H9 (cell line): Measurements from ENCODE around the gene LRCOL1. TPM values are rescaled to one million over a fixed set of nuclear protein-coding genes. Genes with fewer than 3 reads are reported as not detected.

Experiments
- DNase-seq: peaks from one replicate; pipeline ENCODE4 v3.0.0-alpha.2; 2017
- H2AFZ ChIP-seq: one replicate; pipeline ENCODE4 v1.6.1; 2013; ENCODE audit warnings: mild to moderate bottlenecking, low read length, control low read depth, moderate library complexity
- H2AK5ac ChIP-seq: 2 replicates; pipeline ENCODE4 v1.6.1; 2013; ENCODE audit warnings: low read length, control low read depth, mixed read lengths; ENCODE audit not compliant: insufficient read length
- H2BK120ac ChIP-seq: one replicate; pipeline ENCODE4 v1.6.1; 2013; ENCODE audit warnings: low read depth, mild to moderate bottlenecking, low read length, control low read depth, inconsistent platforms; ENCODE audit not compliant: poor library complexity, severe bottlenecking
- H2BK12ac ChIP-seq: 2 replicates; pipeline ENCODE4 v1.6.1; 2013; ENCODE audit warnings: low read length, control low read depth, mixed read lengths, low read depth; ENCODE audit not compliant: insufficient read length
- H2BK15ac ChIP-seq: 2 replicates; pipeline ENCODE4 v1.6.1; 2013; ENCODE audit warnings: low read depth, low read length, control low read depth
- H2BK20ac ChIP-seq: one replicate; pipeline ENCODE4 v1.6.1; 2013; ENCODE audit warnings: low read depth, mild to moderate bottlenecking, low read length, control low read depth, inconsistent platforms; ENCODE audit not compliant: poor library complexity, severe bottlenecking
- H2BK5ac ChIP-seq: 2 replicates; pipeline ENCODE4 v1.6.1; 2013; ENCODE audit warnings: low read length, control low read depth, mixed read lengths; ENCODE audit not compliant: insufficient read length
- H3K14ac ChIP-seq: 2 replicates; pipeline ENCODE4 v1.6.1; 2013; ENCODE audit warnings: low read length, control low read depth; ENCODE audit not compliant: insufficient read depth
- H3K18ac ChIP-seq: 2 replicates; pipeline ENCODE4 v1.6.1; 2013; ENCODE audit warnings: low read depth, mild to moderate bottlenecking, mixed read lengths, low read length, control low read depth; ENCODE audit not compliant: insufficient read length
- H3K23ac ChIP-seq: 2 replicates; pipeline ENCODE4 v1.6.1; 2013; ENCODE audit warnings: low read length, control low read depth, mixed read lengths, low read depth; ENCODE audit not compliant: insufficient read length
- H3K23me2 ChIP-seq: 2 replicates; pipeline ENCODE4 v1.6.1; 2013; ENCODE audit warnings: low read depth, mild to moderate bottlenecking, mixed read lengths, low read length, control low read depth; ENCODE audit not compliant: insufficient read length, poor library complexity, severe bottlenecking
- H3K27ac ChIP-seq: 2 replicates; pipeline ENCODE4 v1.5.1; 2013; ENCODE audit warnings: low read length, control low read depth, mixed read lengths, low read depth; ENCODE audit not compliant: insufficient read length
- H3K27me3 ChIP-seq: 2 replicates; pipeline ENCODE4 v1.6.1; 2013; ENCODE audit warnings: low read length, control low read depth, inconsistent platforms; ENCODE audit not compliant: insufficient read depth
- H3K4ac ChIP-seq: 2 replicates; pipeline ENCODE4 v1.6.1; 2013; ENCODE audit warnings: low read depth, mild to moderate bottlenecking, control low read depth, inconsistent platforms, low read length, moderate library complexity
- H3K4me1 ChIP-seq: 2 replicates; pipeline ENCODE4 v1.6.1; 2013; ENCODE audit warnings: low read length, control low read depth, inconsistent platforms; ENCODE audit not compliant: insufficient read depth
- H3K4me2 ChIP-seq: 2 replicates; pipeline ENCODE4 v1.6.1; 2013; ENCODE audit warnings: low read length, control low read depth, mixed read lengths; ENCODE audit not compliant: insufficient read length, insufficient read depth
- H3K56ac ChIP-seq: 2 replicates; pipeline ENCODE4 v1.6.1; 2013; ENCODE audit warnings: low read depth, mild to moderate bottlenecking, mixed read lengths, low read length, control low read depth; ENCODE audit not compliant: insufficient read length
- H3K79me1 ChIP-seq: 2 replicates; pipeline ENCODE4 v1.6.1; 2013; ENCODE audit warnings: low read depth, mild to moderate bottlenecking, moderate library complexity, low read length, control low read depth, inconsistent platforms; ENCODE audit not compliant: insufficient read depth, poor library complexity, severe bottlenecking
- H3K79me2 ChIP-seq: 2 replicates; pipeline ENCODE4 v1.6.1; 2013; ENCODE audit warnings: low read length, control low read depth, inconsistent platforms; ENCODE audit not compliant: insufficient read depth
- H3K9ac ChIP-seq: 2 replicates; pipeline ENCODE4 v1.6.1; 2013; ENCODE audit warnings: low read length, control low read depth, mixed read lengths; ENCODE audit not compliant: insufficient read length; ENCODE audit errors: extremely low read depth
- H3K9me3 ChIP-seq: one replicate; pipeline ENCODE4 v1.6.1; 2013; ENCODE audit warnings: low read depth, low read length, inconsistent platforms; ENCODE audit not compliant: control insufficient read depth
- H3T11ph ChIP-seq: one replicate; pipeline ENCODE4 v1.6.1; 2013; ENCODE audit warnings: mild to moderate bottlenecking, low read length, control low read depth, inconsistent platforms
- H4K20me1 ChIP-seq: one replicate; pipeline ENCODE4 v1.6.1; 2013; ENCODE audit not compliant: control insufficient read depth, insufficient read length, insufficient read depth
- H4K5ac ChIP-seq: 2 replicates; pipeline ENCODE4 v1.6.1; 2013; ENCODE audit warnings: low read depth, mild to moderate bottlenecking, mixed read lengths, low read length, control low read depth; ENCODE audit not compliant: insufficient read length
- H4K8ac ChIP-seq: replicated peaks from 2 replicates; pipeline ENCODE4 v1.6.1; 2013; ENCODE audit warnings: low read length, control low read depth, mixed read lengths, low read depth; ENCODE audit not compliant: insufficient read length
- H4K91ac ChIP-seq: 2 replicates; pipeline ENCODE4 v1.6.1; 2013; ENCODE audit warnings: low read depth, mild to moderate bottlenecking, moderate library complexity, mixed read lengths, low read length, control low read depth; ENCODE audit not compliant: insufficient read length
- H3K27ac Mint-ChIP-seq, 3 experiments: 2 replicates in 2 of 3; 3 replicates in 1 of 3; pipeline ENCODE4 v1.8.0; 2020 to 2021; ENCODE audit warnings: mixed read lengths in 3 of 3, mild to moderate bottlenecking in 1 of 3, moderate library complexity in 1 of 3
- H3K27me3 Mint-ChIP-seq: 2 replicates; pipeline ENCODE4 v1.8.0; 2021; ENCODE audit warnings: low read depth, mild to moderate bottlenecking, moderate library complexity, mixed read lengths
- H3K36me3 Mint-ChIP-seq, 3 experiments: 2 replicates in 2 of 3; 3 replicates in 1 of 3; pipeline ENCODE4 v1.8.0; 2020 to 2021; ENCODE audit warnings: low read depth in 3 of 3, mixed read lengths in 3 of 3; ENCODE audit not compliant: insufficient read depth in 1 of 3
- H3K4me1 Mint-ChIP-seq, 2 experiments: 2 replicates each; pipeline ENCODE4 v1.8.0; 2020; ENCODE audit warnings: mixed read lengths in 2 of 2
- H3K4me3 Mint-ChIP-seq, 2 experiments: 2 replicates in 1 of 2; 3 replicates in 1 of 2; pipeline ENCODE4 v1.8.0; 2020 to 2021; ENCODE audit warnings: mild to moderate bottlenecking in 2 of 2, mixed read lengths in 2 of 2, moderate library complexity in 1 of 2
- H3K9me3 Mint-ChIP-seq, 2 experiments: 2 replicates in 1 of 2; 3 replicates in 1 of 2; pipeline ENCODE4 v1.8.0; 2020; ENCODE audit warnings: mild to moderate bottlenecking in 2 of 2, mixed read lengths in 2 of 2, moderate library complexity in 1 of 2
- CTCF ChIP-seq: fragments of 200-600 bp; sonication (generic); conservative IDR thresholded peaks from 3 replicates; pipeline ENCODE4 v1.8.0; 2021; ENCODE audit warnings: antibody characterized with exemption, mild to moderate bottlenecking
- WGBS: extraction: QIAGEN DNeasy Blood & Tissue Kit; methylation state at CpG from one replicate; pipeline ENCODE4 v1.1.7; 2013; ENCODE audit warnings: missing lambda C conversion rate, low lambda C conversion rate, mixed read lengths; ENCODE audit not compliant: insufficient read length; ENCODE audit errors: extremely low coverage; 5-methylcytosine and 5-hydroxymethylcytosine counted together
- total RNA-seq: library from RNA; stranded (reverse); gene quantifications from 2 replicates; pipeline ENCODE4 v1.2.1, GENCODE V29; 2021

The LRCOL1 gene
- total RNA-seq, 1 experiment from 2014 or later: not detected

- WGBS: no CpG with 5 or more reads among the region's 45 CpGs
- Histone ChIP-seq H3K56ac (no peak overlapping the region), H3K9me3 (no peaks in the 10 kb centered on the region), H3K4ac (no peak overlapping the region), H3K27ac (no peak overlapping the region), H2BK15ac (no peak overlapping the region), H3K4me1 (no peaks in the 10 kb centered on the region), H2AFZ (no peak overlapping the region), H2BK120ac (no peak overlapping the region), H3T11ph (no peak overlapping the region), H3K14ac (no peak overlapping the region), H3K18ac (no peak overlapping the region), H3K79me2 (no peaks in the 10 kb centered on the region), H4K91ac (no peak overlapping the region), H3K27me3 (peaks cover 35% of the 10 kb centered on the region; the same call in 1 of the 2 replicates), H4K5ac (no peak overlapping the region), H3K23ac (no peak overlapping the region), H2BK20ac (no peak overlapping the region), H3K4me2 (no peak overlapping the region), H2BK5ac (no peak overlapping the region), H3K9ac (no peak overlapping the region), H3K23me2 (no peaks in the 10 kb centered on the region), H3K79me1 (no peaks in the 10 kb centered on the region), H4K8ac (no peak overlapping the region), H2AK5ac (no peak overlapping the region), H2BK12ac (no peak overlapping the region), H4K20me1 (no peaks in the 10 kb centered on the region)
- no peaks in the 10 kb centered on the region for H3K36me3 Mint-ChIP-seq
- no peak for TF ChIP-seq CTCF
- no peak overlapping the region for H3K4me3 Mint-ChIP-seq
- no peak for DNase-seq
- no peak overlapping the region for H3K27ac Mint-ChIP-seq
- H3K27me3 Mint-ChIP-seq: peaks cover 99% of the 10 kb centered on the region
- H3K4me1 Mint-ChIP-seq: peaks cover 3 to 7% of the 10 kb centered on the region in 2 experiments; a peak in 2 of 4 replicates
- peaks cover 0 to 4% of the 10 kb centered on the region in 2 experiments; a peak in 1 of 5 replicates for H3K9me3 Mint-ChIP-seq
These were observed 19.1 kb downstream of the LRCOL1 start for GRCh38 chr12:132591107-132591935.
